Sigmoid colon (tissue), 4 donors: ENCODE results near the gene TGFBR2.

Experiments used
- CTCF ChIP-seq, 4 experiments: fragments of 450-650 bp in 3 of 4; fragments of 200-600 bp in 1 of 4; IDR thresholded peaks; one replicate each; pipeline ENCODE4 v1.5.1; 2016 to 2019; ENCODE audit warnings: antibody characterized with exemption in 4 of 4, mild to moderate bottlenecking in 3 of 4, moderate library complexity in 2 of 4
- EP300 ChIP-seq, 4 donors: sonication (generic); formaldehyde crosslinking; IDR thresholded peaks; one replicate each; pipeline ENCODE4 v1.6.1; 2017; ENCODE audit warnings: antibody characterized with exemption in 4 of 4
- POLR2AphosphoS5 ChIP-seq, 4 donors: sonication (generic); formaldehyde crosslinking; IDR thresholded peaks; one replicate each; pipeline ENCODE4 v1.6.1; 2017; ENCODE audit warnings: antibody characterized with exemption in 4 of 4

GRCh38 chr3:30577788-30578187, 28.6 kb upstream of the TGFBR2 start:
- no peak for TF ChIP-seq POLR2AphosphoS5 (IDR thresholded peaks at IDR 0.05)
- TF ChIP-seq CTCF (IDR thresholded peaks at IDR 0.05): no peak
- no peak for TF ChIP-seq EP300 (IDR thresholded peaks at IDR 0.05)
